GM23248 (cell line): ENCODE results near the gene PRH1. TPM values are rescaled to one million over a fixed set of nuclear protein-coding genes. Genes with fewer than 3 reads are reported as not detected.

Experiments
- DNase-seq: peaks from one replicate; pipeline ENCODE4 v3.0.0-alpha.2; 2015
- H2AFZ ChIP-seq: fragments of 200-600 bp; sonication (generic); 2 replicates; pipeline ENCODE4 v1.6.1; 2016; ENCODE audit warnings: antibody characterized with exemption
- H3F3A ChIP-seq: fragments of 200-600 bp; sonication (generic); 2 replicates; pipeline ENCODE4 v1.6.1; 2016; ENCODE audit warnings: mild to moderate bottlenecking, antibody characterized with exemption, mixed run types; ENCODE audit not compliant: insufficient read depth
- H3K27ac ChIP-seq: fragments of 200-600 bp; sonication (generic); 2 replicates; pipeline ENCODE4 v1.5.1; 2016; ENCODE audit warnings: mild to moderate bottlenecking
- H3K27me3 ChIP-seq: fragments of 200-600 bp; sonication (generic); replicated peaks from 2 replicates; pipeline ENCODE4 v1.6.1; 2016; ENCODE audit warnings: mild to moderate bottlenecking; ENCODE audit not compliant: insufficient read depth
- H3K36me3 ChIP-seq: fragments of 200-600 bp; sonication (generic); 2 replicates; pipeline ENCODE4 v1.6.1; 2016; ENCODE audit warnings: low read depth, mild to moderate bottlenecking
- H3K4me1 ChIP-seq: fragments of 200-600 bp; sonication (generic); 2 replicates; pipeline ENCODE4 v1.6.1; 2016; ENCODE audit warnings: mild to moderate bottlenecking; ENCODE audit not compliant: insufficient read depth
- H3K4me2 ChIP-seq: fragments of 200-600 bp; sonication (generic); one replicate; pipeline ENCODE4 v1.6.1; 2016; ENCODE audit warnings: mild to moderate bottlenecking; ENCODE audit not compliant: unreplicated experiment
- H3K4me3 ChIP-seq: fragments of 200-600 bp; sonication (generic); 2 replicates; pipeline ENCODE4 v1.5.1; 2016; ENCODE audit warnings: mild to moderate bottlenecking
- H3K79me2 ChIP-seq: fragments of 200-600 bp; sonication (generic); 2 replicates; pipeline ENCODE4 v1.6.1; 2016; ENCODE audit warnings: mild to moderate bottlenecking; ENCODE audit not compliant: insufficient read depth
- H3K9ac ChIP-seq: fragments of 200-600 bp; sonication (generic); 2 replicates; pipeline ENCODE4 v1.6.1; 2016; ENCODE audit warnings: mild to moderate bottlenecking
- H3K9me2 ChIP-seq: fragments of 200-600 bp; sonication (generic); 2 replicates; pipeline ENCODE4 v1.6.1; 2016; ENCODE audit warnings: mixed run types, mild to moderate bottlenecking, moderate library complexity; ENCODE audit not compliant: insufficient read depth
- H3K9me3 ChIP-seq: fragments of 200-600 bp; sonication (generic); one replicate; pipeline ENCODE4 v1.6.1; 2017; ENCODE audit warnings: low read depth
- H4K20me1 ChIP-seq: fragments of 200-600 bp; sonication (generic); 2 replicates; pipeline ENCODE4 v1.6.0; 2016; ENCODE audit not compliant: insufficient read depth
- EZH2 ChIP-seq: fragments of 200-600 bp; sonication (generic); IDR thresholded peaks from 2 replicates; pipeline ENCODE4 v1.6.1; 2018; ENCODE audit warnings: antibody characterized with exemption, mild to moderate bottlenecking; ENCODE audit not compliant: insufficient read depth, poor library complexity, severe bottlenecking
- EZH2phosphoT487 ChIP-seq: fragments of 200-600 bp; sonication (generic); IDR thresholded peaks from 2 replicates; pipeline ENCODE4 v1.6.1; 2018; ENCODE audit warnings: antibody characterized with exemption, moderate library complexity, mild to moderate bottlenecking, low read depth; ENCODE audit not compliant: insufficient read depth
- WGBS, 2 experiments: methylation state at CpG; one replicate each; pipeline ENCODE4 v1.1.6; 2015 to 2017; ENCODE audit warnings: low lambda C conversion rate in 2 of 2, low coverage in 1 of 2; ENCODE audit errors: missing lambda C conversion rate in 2 of 2; 5-methylcytosine and 5-hydroxymethylcytosine counted together
- in situ Hi-C: fragments of 300-500 bp; cut with MboI; formaldehyde crosslinking; loops from 2 replicates; pipeline ENCODE4 v1.15.0; 2020
- polyA plus RNA-seq: library from polyadenylated mRNA; unstranded; fragments of >200 nt; fragmentation: Nextera tagmentation; extraction: Ambion mirVana; gene quantifications from 2 replicates; pipeline ENCODE4 v1.2.1, GENCODE V29; 2016
- total RNA-seq: library from RNA; depleted of rRNA; stranded (reverse); fragments of >200 nt; shearing (Covaris generic); gene quantifications from 2 replicates; pipeline ENCODE4 v1.2.3, GENCODE V29; 2014; rRNA removed

PRH1 gene
- total RNA-seq (4.8 and 7.3 TPM in 2 replicates), polyA plus RNA-seq (8.4 and 10.7 TPM in 2 replicates)

- no peak for DNase-seq
- Histone ChIP-seq H3K27me3 (no peaks in the 10 kb centered on the region), H3K9me2 (no peaks in the 10 kb centered on the region), H3K27ac (no peak within 1 kb of the TSS), H3K36me3 (no peaks in the 10 kb centered on the region), H2AFZ (no peak within 1 kb of the TSS), H3K4me1 (no peaks in the 10 kb centered on the region), H3F3A (no peaks in the 10 kb centered on the region), H4K20me1 (no peaks in the 10 kb centered on the region), H3K4me3 (no peak within 1 kb of the TSS), H3K4me2 (no peak within 1 kb of the TSS), H3K9me3 (no peaks in the 10 kb centered on the region), H3K9ac (no peak within 1 kb of the TSS), H3K79me2 (no peaks in the 10 kb centered on the region)
- 93 to 94% methylated on average over 6 of the region's 6 CpGs for WGBS, 2 experiments
- in situ Hi-C loops: no loop called here
- TF ChIP-seq EZH2: no peak
- TF ChIP-seq EZH2phosphoT487: no peak
These were observed at the start of gene PRH1 for GRCh38 chr12:10884086-10884725. PRH1 (minus strand) TSS chr12:10884255; CDS start chr12:10884217, 38 bp downstream.

- no peak within 1 kb of the TSS for H3K9ac ChIP-seq
- H3K36me3 ChIP-seq: no peaks in the 10 kb centered on the region
- no peaks in the 10 kb centered on the region for H3K27me3 ChIP-seq
- H3K79me2 ChIP-seq: no peaks in the 10 kb centered on the region
- in situ Hi-C loops: no loop called here
- no peak within 1 kb of the TSS for H3K4me2 ChIP-seq
- H4K20me1 ChIP-seq: no peaks in the 10 kb centered on the region
- H3K9me2 ChIP-seq: no peaks in the 10 kb centered on the region; the same call in 1 of the 2 replicates
- no peak for TF ChIP-seq EZH2
- no peak for TF ChIP-seq EZH2phosphoT487
- no peak within 1 kb of the TSS for H3K4me3 ChIP-seq
- H2AFZ ChIP-seq: no peak within 1 kb of the TSS
- no peaks in the 10 kb centered on the region for H3K4me1 ChIP-seq
- H3K9me3 ChIP-seq: no peaks in the 10 kb centered on the region
- H3F3A ChIP-seq: no peaks in the 10 kb centered on the region
- no peak within 1 kb of the TSS for H3K27ac ChIP-seq
- DNase-seq: no peak
- WGBS, 2 experiments: 83 to 87% methylated on average over 5 of the region's 5 CpGs
These were observed 44.8 kb upstream of the PRH1 start, which contains the start of gene PRH2 for GRCh38 chr12:10928746-10929286. PRH2 (plus strand) TSS chr12:10929236; CDS start chr12:10929274, 38 bp downstream.

- in situ Hi-C loops: no loop called here
These were observed 42.2 kb upstream of the PRH1 start for GRCh38 chr12:10926269-10926668.

GRCh38 chr12:10919809-10920208, 35.8 kb upstream of the PRH1 start:
- Histone ChIP-seq H3K9ac (no peak overlapping the region), H3K9me2 (no peaks in the 10 kb centered on the region), H3K4me2 (no peak overlapping the region), H3K4me3 (no peak overlapping the region), H4K20me1 (no peaks in the 10 kb centered on the region), H3K27ac (no peak overlapping the region), H3K4me1 (no peaks in the 10 kb centered on the region), H3F3A (no peaks in the 10 kb centered on the region), H3K27me3 (no peaks in the 10 kb centered on the region), H2AFZ (no peak overlapping the region), H3K9me3 (no peaks in the 10 kb centered on the region), H3K36me3 (no peaks in the 10 kb centered on the region), H3K79me2 (no peaks in the 10 kb centered on the region)
- no peak for DNase-seq
- in situ Hi-C loops: no loop called here
- WGBS, 2 experiments: 95 to 100% methylated on average over 1 of the region's 1 CpG
- no peak for TF ChIP-seq EZH2
- no peak for TF ChIP-seq EZH2phosphoT487

More at GRCh38 chr12:10926269-10926668, 42.2 kb upstream of the PRH1 start:
- no peak overlapping the region for H3K4me2 ChIP-seq
- H4K20me1 ChIP-seq: no peaks in the 10 kb centered on the region
- H3F3A ChIP-seq: no peaks in the 10 kb centered on the region
- no peak for DNase-seq
- no peaks in the 10 kb centered on the region for H3K79me2 ChIP-seq
- H3K36me3 ChIP-seq: no peaks in the 10 kb centered on the region
- no peaks in the 10 kb centered on the region for H3K9me3 ChIP-seq
- no peak overlapping the region for H2AFZ ChIP-seq
- no peak overlapping the region for H3K27ac ChIP-seq
- H3K9me2 ChIP-seq: no peaks in the 10 kb centered on the region; the same call in 1 of the 2 replicates
- no peak overlapping the region for H3K9ac ChIP-seq
- no peak for TF ChIP-seq EZH2phosphoT487
- TF ChIP-seq EZH2: no peak
- no peak overlapping the region for H3K4me3 ChIP-seq
- H3K27me3 ChIP-seq: no peaks in the 10 kb centered on the region
- H3K4me1 ChIP-seq: no peaks in the 10 kb centered on the region
- WGBS, 2 experiments: 94 to 96% methylated on average over 5 of the region's 5 CpGs
